SU-DHL-6 (cell line): ENCODE results near the gene PSMC3.

Experiments
- CTCF ChIP-seq: fragments of 200-600 bp; sonication (generic); IDR thresholded peaks from one replicate; pipeline ENCODE4 v1.5.1; 2017; ENCODE audit warnings: antibody characterized with exemption, mild to moderate bottlenecking, low read length, moderate library complexity; ENCODE audit not compliant: insufficient read depth, poor library complexity, severe bottlenecking
- EZH2phosphoT487 ChIP-seq: fragments of 200-600 bp; sonication (generic), shearing (Covaris generic); conservative IDR thresholded peaks from 2 replicates; pipeline ENCODE4 v1.6.1; 2018; ENCODE audit warnings: mild to moderate bottlenecking, antibody characterized with exemption, low read length, moderate library complexity, mixed read lengths

- TF ChIP-seq CTCF = no peak
- no peak for TF ChIP-seq EZH2phosphoT487
These were observed 22.6 kb upstream of the PSMC3 start, which contains the start of gene RAPSN for GRCh38 chr11:47448566-47449427.
